ENCODE results near the gene MTCL3.
A peak's percentile ranks its signal among the peaks of the same experiment; 100 is the strongest.

The MTCL3 gene

GRCh38 chr6:127483399-127484055, 35.6 kb downstream of the MTCL3 start:
- H3K9me3 ChIP-seq (ENCODE audit: control insufficient read depth, low read depth, low read length), result no peaks in the 10 kb centered on the region
- H3K9me1 ChIP-seq (ENCODE audit: control insufficient read depth, extremely low read depth, insufficient read depth, low read length), result no peaks in the 10 kb centered on the region
- H3K27me3 ChIP-seq (ENCODE audit: control insufficient read depth, extremely low read depth, insufficient read depth, low read length), result no peaks in the 10 kb centered on the region
- dilution Hi-C loops (cut with MboI; ENCODE audit: extremely low pct_ligation_motif_present, low sequenced_read_pairs), result no loop called here
- H2AFZ ChIP-seq (ENCODE audit: control insufficient read depth, low read length), result peak overlapping the region; percentile 8
- TF ChIP-seq CTCF (optimal IDR thresholded peaks at IDR 0.05 in 1 of 3, IDR thresholded peaks at IDR 0.05 in 1 of 3, conservative IDR thresholded peaks at IDR 0.05 in 1 of 3; ENCODE audit: extremely low read depth in 1 of 3, insufficient read depth in 2 of 3, low read length in 3 of 3) (no peak), EZH2 (IDR thresholded peaks at IDR 0.05; ENCODE audit: low read length) (no peak)
- peak; percentile 34 for FAIRE-seq
- H3K27ac ChIP-seq (ENCODE audit: control insufficient read depth, insufficient read depth, low read length), result no peak overlapping the region
- H3K4me2 ChIP-seq (ENCODE audit: control insufficient read depth, extremely low read depth, insufficient read depth, low read depth, low read length), result peak overlapping the region; percentile 18
- no peaks in the 10 kb centered on the region for H4K20me1 ChIP-seq (ENCODE audit: control insufficient read depth, extremely low read depth, insufficient read depth, low read length)
- no peaks in the 10 kb centered on the region for H3K79me2 ChIP-seq (ENCODE audit: control insufficient read depth, insufficient read depth, low read length)
- no peak overlapping the region for H3K4me3 ChIP-seq (ENCODE audit: control insufficient read depth in 2 of 3, extremely low read depth in 1 of 3, insufficient read depth in 2 of 3, low read depth in 1 of 3, low read length in 3 of 3)
- H3K9ac ChIP-seq (ENCODE audit: control insufficient read depth, extremely low read depth, insufficient read depth, low read length), result no peak overlapping the region
- no peak for DNase-seq (ENCODE audit: low read depth, low spot score)
- H3K36me3 ChIP-seq (ENCODE audit: control insufficient read depth in 2 of 2, extremely low read depth in 1 of 2, insufficient read depth in 2 of 2, low read length in 2 of 2), result no peaks in the 10 kb centered on the region
- H3K4me1 ChIP-seq (ENCODE audit: control insufficient read depth, extremely low read depth, insufficient read depth, low read length), result peaks cover 11% of the 10 kb centered on the region

- Histone ChIP-seq H3K4me3 (ENCODE audit: control insufficient read depth in 2 of 3, extremely low read depth in 1 of 3, insufficient read depth in 2 of 3, low read depth in 1 of 3, low read length in 3 of 3) (no peak overlapping the region), H3K4me2 (ENCODE audit: control insufficient read depth, extremely low read depth, insufficient read depth, low read depth, low read length) (no peak overlapping the region), H3K36me3 (ENCODE audit: control insufficient read depth in 2 of 2, extremely low read depth in 1 of 2, insufficient read depth in 2 of 2, low read length in 2 of 2) (no peaks in the 10 kb centered on the region), H3K9ac (ENCODE audit: control insufficient read depth, extremely low read depth, insufficient read depth, low read length) (no peak overlapping the region), H3K27me3 (ENCODE audit: control insufficient read depth, extremely low read depth, insufficient read depth, low read length) (no peaks in the 10 kb centered on the region), H3K79me2 (ENCODE audit: control insufficient read depth, insufficient read depth, low read length) (no peaks in the 10 kb centered on the region), H3K27ac (ENCODE audit: control insufficient read depth, insufficient read depth, low read length) (no peak overlapping the region), H3K9me3 (ENCODE audit: control insufficient read depth, low read depth, low read length) (no peaks in the 10 kb centered on the region), H3K4me1 (ENCODE audit: control insufficient read depth, extremely low read depth, insufficient read depth, low read length) (peaks cover 11% of the 10 kb centered on the region), H2AFZ (ENCODE audit: control insufficient read depth, low read length) (no peak overlapping the region), H4K20me1 (ENCODE audit: control insufficient read depth, extremely low read depth, insufficient read depth, low read length) (no peaks in the 10 kb centered on the region), H3K9me1 (ENCODE audit: control insufficient read depth, extremely low read depth, insufficient read depth, low read length) (no peaks in the 10 kb centered on the region)
- dilution Hi-C loops (cut with MboI; ENCODE audit: extremely low pct_ligation_motif_present, low sequenced_read_pairs), result no loop called here
- DNase-seq (ENCODE audit: low read depth, low spot score) (no peak), FAIRE-seq (no peak)
- TF ChIP-seq CTCF (optimal IDR thresholded peaks at IDR 0.05 in 1 of 3, IDR thresholded peaks at IDR 0.05 in 1 of 3, conservative IDR thresholded peaks at IDR 0.05 in 1 of 3; ENCODE audit: extremely low read depth in 1 of 3, insufficient read depth in 2 of 3, low read length in 3 of 3), result no peak
- no peak for TF ChIP-seq EZH2 (IDR thresholded peaks at IDR 0.05; ENCODE audit: low read length)
These were observed 36.8 kb downstream of the MTCL3 start for GRCh38 chr6:127482325-127482724.

All from keratinocyte (primary cell).